Measurements from ENCODE around the gene ZKSCAN4.
A peak's percentile ranks its signal among the peaks of the same experiment; 100 is the strongest.

The ZKSCAN4 gene

DNA sequence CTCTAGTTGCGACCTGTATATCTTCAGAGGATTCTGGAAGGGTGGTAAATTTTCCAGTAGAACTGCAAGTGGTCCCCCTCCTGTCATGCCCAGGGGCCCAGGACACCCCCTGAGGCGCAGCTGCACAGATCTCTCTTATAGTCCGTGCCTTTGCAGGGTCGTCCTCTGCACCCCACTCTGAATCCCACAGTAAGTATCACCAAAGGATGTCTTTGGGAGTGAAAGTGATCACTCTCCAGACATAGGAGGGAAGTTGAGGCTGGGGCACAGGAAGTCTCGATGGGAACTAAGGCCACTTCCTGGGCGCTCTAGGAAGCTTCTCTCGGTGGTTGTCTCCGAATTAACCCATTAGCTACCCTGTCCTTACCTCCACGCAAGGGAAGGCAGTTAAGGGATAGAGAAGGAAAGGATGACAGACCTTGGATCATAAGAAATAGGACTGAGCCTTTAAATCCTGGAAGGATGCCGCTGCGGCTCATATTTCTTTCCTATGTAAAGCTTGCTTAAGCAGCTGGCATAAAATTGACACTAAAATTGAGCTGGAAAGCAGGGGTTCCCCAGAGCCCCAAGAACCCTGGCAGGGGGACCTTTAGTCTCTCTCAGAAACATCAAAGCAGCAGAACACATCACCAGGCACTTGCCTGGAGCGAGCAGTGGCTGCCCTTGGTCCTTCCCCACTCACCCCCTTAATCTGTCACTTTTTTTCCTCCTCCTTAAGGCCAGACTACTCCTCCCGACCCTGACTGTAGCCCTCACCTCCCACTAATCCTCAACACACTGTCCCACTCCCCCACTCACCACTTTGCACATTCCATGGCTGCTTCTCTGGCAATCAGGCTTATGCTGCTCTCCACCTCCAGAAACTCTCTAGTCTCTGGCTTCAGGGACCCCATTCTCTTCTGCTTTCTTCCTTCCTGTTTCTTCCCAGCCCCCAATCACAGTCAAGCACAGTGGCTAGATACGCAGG, at the start of gene ZKSCAN4:
Gene ZKSCAN4, minus strand, starts transcription at position 261 of the 967 bp plus-strand sequence. CDS start 289 bp downstream, outside the sequence.
- peak; percentile 33 for DNase-seq

DNA sequence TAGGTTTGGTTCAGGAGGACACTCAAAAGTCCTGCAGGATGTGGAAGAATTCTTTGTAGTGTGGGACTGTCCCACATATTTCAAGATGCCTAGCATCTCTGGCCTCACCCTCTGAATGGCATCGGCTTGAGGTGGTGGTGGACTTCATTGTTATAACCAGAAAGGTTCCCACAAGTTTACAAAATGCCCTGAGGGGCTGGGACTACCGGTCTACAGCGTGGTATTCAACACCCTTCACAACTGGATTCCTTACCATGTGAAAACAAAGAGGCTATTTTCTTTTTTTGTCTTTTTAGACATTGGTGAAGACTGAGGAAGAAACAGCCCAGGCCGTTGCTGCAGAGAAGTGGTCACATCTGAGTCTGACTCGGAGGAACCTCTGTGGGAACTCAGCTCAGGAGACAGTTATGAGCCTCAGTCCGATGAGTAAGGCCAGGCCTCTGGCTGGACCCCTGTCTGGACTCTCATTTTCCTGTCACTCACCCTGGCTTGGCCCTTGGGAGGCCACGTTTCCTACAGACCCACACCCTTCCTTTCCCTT, 44.5 kb upstream of the ZKSCAN4 start:
- no peak for DNase-seq

- no peak for DNase-seq
Measured at GRCh38 chr6:28295326-28295725, 43.3 kb upstream of the ZKSCAN4 start.

GRCh38 chr6:28291573-28291972, 39.5 kb upstream of the ZKSCAN4 start:
- DNase-seq, result no peak

DNA sequence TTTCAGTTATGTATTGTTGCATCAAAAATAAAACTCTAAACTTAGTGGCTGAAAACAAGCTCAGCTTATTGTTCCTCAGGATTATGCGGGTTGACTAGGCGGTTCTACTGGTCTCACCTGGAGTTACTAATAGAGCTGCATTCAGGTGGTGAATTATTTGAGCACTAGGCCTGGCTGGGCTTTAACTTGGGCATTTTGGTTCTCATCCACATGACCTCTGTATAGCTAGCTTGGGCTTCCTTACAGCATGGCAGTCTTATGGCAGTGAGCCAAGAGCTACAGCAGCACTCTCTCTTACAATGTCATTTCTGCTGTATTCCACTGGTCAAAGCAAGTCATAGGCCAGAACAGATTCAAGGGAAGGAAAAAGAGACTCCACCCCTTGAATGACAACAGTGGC, 30.9 kb upstream of the ZKSCAN4 start:
- no peak for DNase-seq

DNA sequence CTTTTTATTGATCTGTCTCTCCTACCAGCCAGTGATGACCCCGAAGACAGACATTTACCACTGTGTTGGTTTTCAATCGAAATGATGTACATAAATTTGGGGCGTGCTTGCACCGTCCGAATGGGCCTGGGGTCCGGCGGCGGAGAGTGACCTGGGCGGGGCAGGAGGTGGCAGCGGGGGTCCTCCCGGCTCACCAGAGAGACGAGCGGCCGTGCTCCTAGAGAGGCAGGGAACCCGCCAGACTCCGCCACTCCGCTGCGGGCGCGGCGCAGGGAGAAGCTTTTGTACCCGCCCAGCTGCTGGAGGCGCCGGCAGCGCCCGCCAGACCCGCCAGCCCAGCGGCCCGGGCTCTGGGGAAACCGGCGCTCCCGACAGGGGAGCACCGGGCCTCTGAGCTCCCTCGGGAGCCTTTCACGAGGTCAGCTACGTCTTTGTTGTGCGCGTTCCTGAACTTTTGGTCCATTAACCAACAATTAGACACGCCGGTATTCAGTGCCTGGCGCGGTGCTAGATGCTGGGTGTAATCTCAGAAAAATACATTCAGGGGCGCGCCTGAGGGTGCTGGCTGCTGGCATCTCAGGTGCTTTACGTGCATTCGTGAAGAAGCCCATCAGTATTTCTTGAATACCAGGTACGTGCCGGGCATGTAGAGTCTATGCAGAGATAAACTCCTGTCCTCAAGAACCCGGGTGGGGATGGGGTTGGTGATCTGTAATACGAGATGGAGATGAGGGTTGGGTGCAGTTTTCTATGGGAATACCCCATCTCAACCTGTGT, 29.4 kb upstream of the ZKSCAN4 start, which contains the start of gene PGBD1:
Gene PGBD1, plus strand, starts transcription at position 285 of the 777 bp plus-strand sequence. CDS start 2,242 bp downstream, outside the sequence.
- peak; percentile 43 for DNase-seq

- DNase-seq, result no peak
Measured at GRCh38 chr6:28280595-28281287, 28.7 kb upstream of the ZKSCAN4 start.

DNA sequence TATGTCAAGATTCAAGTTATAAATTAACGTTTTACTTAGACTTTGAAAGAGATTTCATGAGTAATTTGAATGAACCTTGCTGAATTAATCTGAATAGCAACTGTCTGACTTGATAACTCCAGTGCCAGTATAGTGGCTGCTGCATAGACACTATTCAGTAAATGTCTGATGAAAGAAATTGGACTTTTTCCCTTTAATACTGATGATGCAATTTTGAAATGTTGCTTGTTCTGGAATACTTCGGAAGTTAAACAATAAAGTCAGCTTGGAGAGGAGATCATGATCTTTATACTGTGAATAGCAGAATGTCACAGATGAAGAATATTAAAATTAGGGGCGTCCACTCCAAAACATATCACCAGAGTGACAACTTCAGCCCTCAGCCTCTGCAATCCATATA, 25.7 kb upstream of the ZKSCAN4 start:
- DNase-seq, result no peak

DNA sequence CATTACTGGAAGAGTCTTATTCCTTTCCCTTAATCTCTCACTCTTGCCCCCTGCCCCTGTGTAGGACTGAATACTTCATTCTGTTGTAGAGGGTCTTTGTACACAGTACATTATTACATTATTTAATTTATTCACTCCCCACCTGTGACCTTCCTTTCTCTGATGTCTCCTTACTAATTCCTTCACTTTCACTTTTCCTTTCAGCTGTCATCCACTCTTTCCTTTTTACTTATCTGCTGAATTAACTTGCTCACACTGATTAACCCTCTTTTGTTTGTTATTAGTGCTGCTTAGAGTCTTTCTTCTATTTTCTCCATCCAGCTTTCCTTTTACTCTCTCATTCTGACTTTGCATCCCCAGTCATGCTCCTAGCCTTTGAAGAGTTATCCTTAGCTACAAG, 22.8 kb upstream of the ZKSCAN4 start:
- DNase-seq, result no peak

DNA sequence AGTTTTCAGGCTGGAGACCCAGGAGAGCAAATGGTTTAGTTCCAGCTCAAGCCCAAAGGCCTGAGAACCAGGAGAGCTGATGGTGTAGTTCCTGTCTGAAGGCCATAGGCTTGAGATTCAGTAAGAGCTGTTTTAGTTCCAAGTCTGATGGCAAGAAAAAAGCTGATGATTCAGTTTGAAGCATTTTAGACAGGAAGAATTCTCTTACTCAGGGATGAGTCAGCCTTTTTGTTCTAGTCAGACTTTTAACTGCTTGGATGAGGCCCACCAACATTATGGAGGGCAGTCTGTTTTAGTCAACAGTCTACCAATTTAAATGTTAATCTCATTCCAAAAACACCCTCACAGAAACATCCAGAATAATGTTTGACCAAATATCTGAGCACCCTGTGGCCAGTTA, 17.4 kb upstream of the ZKSCAN4 start:
- no peak for DNase-seq

GRCh38 chr6:28267695-28268059, 15.6 kb upstream of the ZKSCAN4 start:
- DNase-seq, result no peak

- peak; percentile 46 for DNase-seq
Measured at GRCh38 chr6:28266962-28267694, 15.1 kb upstream of the ZKSCAN4 start, which contains the start of gene ZSCAN26. Gene ZSCAN26, plus strand, starts transcription at chr6:28267143. Its CDS starts 4,777 bp downstream, at chr6:28271920.

DNA sequence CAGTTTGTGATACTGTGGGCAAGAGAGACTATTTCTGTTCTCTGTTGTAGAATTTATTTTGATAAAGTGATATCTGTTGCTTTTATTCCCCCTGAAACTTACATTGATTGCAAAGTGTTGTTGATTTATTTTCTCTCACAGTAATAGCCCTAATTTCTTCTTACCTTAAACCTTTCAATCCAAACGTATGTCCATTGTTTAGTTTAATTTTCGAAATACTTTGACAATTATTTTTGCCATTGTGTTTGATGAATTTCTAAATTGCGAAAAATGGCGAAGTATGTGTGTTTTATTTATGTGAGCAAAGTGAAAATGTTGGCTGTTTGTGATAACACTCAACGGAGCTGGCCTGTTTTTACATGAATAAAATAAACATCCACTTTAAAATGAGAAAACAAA, 14.5 kb upstream of the ZKSCAN4 start:
- no peak for DNase-seq

DNA sequence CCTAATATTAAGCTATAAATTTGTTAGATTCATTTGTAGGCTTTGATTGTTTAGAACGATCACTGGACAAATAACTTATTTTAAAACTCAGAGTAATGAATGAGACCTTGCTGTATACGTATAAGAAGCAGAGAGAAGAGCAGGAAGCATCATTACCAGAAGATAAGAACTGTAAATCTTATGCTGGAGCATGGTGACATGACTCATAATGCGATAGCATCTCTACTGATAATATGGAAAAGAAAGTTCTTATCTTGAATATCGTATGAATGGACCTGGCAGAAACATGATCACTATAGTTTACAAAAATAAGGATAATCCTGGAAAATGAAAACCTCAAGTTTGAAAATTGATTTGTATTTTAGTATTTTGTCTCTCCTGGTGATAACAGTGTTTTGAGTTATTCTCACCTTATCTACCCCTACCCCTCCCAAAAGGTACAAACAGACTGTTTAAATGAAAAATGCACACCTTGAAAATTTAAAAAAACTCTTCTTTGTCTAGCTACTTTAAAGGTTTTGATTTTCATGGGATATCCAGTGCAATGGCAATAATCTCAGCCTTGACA, 12.8 kb upstream of the ZKSCAN4 start:
- no peak for DNase-seq

DNA sequence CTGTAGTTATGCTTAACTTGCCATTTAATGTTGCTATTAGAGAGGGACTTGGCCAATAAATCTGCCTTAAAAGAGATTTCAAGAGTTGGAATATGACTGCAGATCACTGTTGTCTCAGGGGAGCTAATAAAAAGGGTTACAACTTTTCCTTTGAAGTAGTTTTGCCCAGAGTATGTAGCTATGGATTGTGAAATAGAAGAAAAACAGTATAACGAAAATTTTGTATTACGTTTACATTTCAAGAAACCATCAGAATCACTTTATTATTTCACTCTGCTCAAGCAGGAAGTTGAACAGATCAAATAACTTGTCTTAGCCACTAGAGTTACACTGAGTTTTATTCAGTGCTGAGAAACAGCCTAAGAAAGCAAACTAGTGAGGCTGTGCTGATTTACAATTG, 11.9 kb upstream of the ZKSCAN4 start:
- no peak for DNase-seq

DNA sequence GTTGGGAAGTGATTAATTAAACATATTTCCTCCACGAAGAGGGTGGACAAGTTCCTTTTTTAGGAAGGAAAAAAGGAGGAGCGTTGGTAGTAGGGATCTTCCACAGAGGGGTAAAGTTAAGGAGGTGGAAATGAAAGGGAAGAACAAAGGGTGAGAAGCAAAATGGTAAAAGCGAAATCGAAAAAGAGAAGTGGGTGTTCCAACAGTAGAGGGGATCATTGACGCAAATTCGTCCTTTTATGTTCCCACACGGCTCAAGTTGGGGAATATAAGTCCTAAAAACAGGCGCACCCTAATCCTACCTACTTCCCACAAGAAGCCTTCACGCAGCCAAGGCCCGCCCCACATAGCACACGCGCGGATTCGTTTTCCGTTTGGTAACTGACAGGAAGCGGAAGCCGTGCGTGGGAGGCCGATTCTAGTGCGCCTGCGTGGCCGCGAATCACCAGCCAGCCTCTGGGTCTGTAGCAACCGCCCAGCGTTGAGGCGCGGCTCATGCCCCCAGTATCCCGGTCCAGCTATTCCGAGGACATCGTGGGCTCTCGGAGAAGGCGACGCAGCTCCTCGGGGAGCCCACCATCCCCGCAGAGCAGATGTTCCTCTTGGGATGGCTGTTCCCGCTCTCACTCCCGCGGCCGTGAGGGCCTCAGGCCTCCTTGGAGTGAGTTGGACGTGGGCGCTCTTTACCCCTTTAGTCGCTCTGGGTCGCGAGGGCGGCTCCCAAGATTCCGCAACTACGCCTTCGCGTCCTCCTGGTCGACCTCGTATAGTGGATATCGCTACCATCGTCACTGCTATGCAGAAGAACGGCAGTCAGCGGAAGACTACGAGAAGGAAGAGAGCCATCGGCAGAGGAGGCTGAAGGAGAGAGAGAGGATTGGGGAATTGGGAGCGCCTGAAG, 7.1 kb upstream of the ZKSCAN4 start, which contains the start of gene NKAPL:
Gene NKAPL, plus strand, starts transcription at position 421 of the 901 bp plus-strand sequence. Its CDS starts 75 bp downstream, at position 496.
- DNase-seq, result no peak

DNA sequence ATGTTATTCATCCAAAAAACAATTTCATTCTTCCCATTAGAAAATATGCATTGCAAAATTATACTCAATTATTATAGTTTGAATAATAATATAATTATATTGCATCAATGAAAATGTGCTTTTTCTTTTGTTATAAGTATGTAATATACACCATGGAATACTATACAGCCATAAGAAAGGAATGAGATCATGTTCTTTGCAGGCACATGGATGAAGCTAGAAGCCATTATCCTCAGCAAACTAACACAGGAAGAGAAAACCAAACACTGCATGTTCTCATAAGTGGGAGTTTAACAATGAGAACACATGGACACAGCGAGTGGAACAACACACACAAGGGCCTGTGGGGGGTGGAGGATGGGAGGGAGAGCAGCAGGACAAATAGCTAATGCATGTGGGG, 5.0 kb upstream of the ZKSCAN4 start:
- no peak for DNase-seq

GRCh38 chr6:28254121-28254519, 2.1 kb upstream of the ZKSCAN4 start:
- DNase-seq, result no peak

- no peak for DNase-seq
Measured at GRCh38 chr6:28251661-28252008, 434 bp downstream of the ZKSCAN4 start.

GRCh38 chr6:28250747-28251146, 1.3 kb downstream of the ZKSCAN4 start:
- DNase-seq, result no peak

DNA sequence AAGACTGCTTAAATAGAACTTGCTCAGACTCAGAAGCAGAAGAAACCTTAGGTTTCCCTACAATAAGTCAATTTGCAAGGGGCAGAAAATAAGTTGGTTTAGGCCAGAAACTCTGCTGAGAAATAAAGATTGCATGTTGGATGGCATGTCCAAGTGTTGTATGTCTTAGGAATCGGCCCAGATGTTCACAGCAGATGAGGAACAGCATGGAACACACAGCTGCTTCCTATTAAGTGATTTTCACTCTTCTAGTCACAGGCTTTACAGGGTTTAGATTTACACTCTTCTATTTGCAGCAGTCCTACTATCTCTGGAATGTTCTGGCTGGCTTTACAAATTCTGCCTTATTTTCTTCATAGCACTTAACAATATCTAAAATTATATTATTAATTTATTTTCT, 3.2 kb downstream of the ZKSCAN4 start:
- no peak for DNase-seq

Measured in NCI-H1436 treated with DMSO at 0.1 percent for 48 hours (cell line).